GM18868 (cell line): ENCODE results near the gene IGF2BP2.
"Not testable (repeated sequence)": the region's sequence is repeated elsewhere in the genome, so short reads cannot be mapped to it uniquely, and the experiment has no call there.

Experiments
- ATAC-seq: cut with Tn5 transposase; IDR thresholded peaks from one replicate; pipeline ENCODE4 v1.9.1; 2021; ENCODE audit warnings: mild to moderate bottlenecking, moderate library complexity; ENCODE audit not compliant: unreplicated experiment

Gene IGF2BP2

DNA sequence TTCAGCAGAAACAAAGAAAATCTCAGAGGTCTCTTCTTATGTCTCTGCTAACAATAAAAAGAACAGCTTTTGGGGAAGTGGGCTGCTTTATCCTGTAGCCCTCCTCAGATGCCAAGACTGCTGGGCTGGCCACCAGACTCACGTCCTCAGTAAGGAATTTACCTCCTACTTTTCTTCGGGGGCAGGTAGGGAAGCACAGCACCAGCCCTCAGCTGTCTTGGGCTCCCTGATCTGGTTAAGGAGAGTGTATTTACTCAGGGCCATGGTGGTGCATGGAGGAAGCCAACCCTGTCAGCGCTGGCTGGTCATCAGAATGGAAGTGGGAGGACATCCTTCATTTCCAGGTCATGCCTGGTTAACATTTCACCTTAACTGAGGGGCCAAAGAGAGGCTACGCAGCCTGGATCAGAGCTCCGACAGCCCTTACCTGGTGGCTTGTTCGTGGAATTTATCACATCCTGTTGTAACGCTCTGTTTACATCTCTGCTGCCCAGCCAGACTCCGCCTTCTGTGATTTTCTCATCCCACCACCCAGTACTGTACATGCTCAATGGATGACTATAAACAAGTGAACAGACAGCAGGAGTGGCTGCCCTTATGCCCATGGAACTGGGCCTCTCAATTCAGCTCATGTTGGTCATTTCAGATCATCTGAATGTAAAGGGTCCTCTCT lies 108.3 kb downstream of the IGF2BP2 start:
- no peak for ATAC-seq

DNA sequence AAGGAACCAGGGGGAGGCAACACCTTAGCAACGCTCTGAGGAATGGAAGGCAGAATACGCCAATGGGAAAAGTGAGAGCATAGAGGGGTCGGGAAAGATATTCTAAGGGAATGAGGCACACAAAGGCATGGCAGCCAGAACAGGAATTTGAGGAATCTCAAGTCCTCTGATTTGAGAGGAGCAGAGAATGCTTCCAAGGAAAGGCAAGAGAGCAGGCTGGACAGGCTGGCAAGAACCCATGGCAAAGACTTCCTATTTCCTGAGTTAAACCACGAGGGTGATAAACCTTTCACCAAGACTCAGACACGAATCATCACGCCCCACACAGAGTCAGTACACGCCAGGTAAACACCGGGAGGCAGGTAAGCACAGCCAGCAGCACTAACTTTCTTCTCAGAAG lies 109.8 kb downstream of the IGF2BP2 start:
- ATAC-seq: no peak

- no peak for ATAC-seq
Observed at GRCh38 chr3:185714085-185714484, 110.8 kb downstream of the IGF2BP2 start.

- no peak for ATAC-seq
Observed at GRCh38 chr3:185713015-185713414, 111.8 kb downstream of the IGF2BP2 start.

GRCh38 chr3:185712337-185712736 lies 112.5 kb downstream of the IGF2BP2 start:
- ATAC-seq: no peak

- ATAC-seq: no peak
Observed at GRCh38 chr3:185711255-185711870, 113.5 kb downstream of the IGF2BP2 start.

DNA sequence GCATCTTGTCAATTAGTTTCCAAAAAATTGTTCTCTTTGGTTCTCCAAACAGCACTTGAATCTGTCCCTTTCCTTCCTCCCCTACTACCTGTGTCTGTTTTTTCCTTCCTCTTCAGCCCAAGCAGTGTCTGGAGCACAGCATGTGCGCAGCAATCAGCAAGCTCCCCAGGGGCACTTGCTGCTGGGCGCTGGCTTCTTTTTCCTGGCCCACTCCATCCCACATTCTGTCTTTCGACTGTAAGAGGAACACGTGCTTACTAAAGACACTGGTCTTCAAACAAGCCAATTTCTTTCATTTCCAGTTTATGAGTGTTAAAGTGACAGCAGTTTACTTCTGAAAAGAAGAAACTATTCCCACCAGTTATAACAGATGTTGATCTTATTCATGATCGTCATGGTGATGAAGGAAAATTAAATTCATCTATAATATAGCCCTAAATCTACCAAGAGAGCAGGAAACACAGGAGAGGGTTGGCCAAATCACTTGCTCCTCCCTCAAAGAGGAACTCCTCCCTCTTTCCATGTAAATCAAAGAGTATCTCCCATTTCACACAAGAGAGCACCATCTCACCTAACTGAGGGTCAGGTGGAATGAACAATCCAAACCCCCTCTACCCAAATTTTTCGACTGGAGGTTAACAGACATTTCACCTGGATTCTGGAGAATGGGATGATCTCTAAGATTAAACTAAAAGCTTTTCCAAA lies 115.4 kb downstream of the IGF2BP2 start:
- no peak for ATAC-seq

GRCh38 chr3:185708392-185708791 lies 116.5 kb downstream of the IGF2BP2 start:
- no peak for ATAC-seq

GRCh38 chr3:185705498-185705897 lies 119.3 kb downstream of the IGF2BP2 start:
- ATAC-seq: no peak

GRCh38 chr3:185702262-185703225 lies 122.3 kb downstream of the IGF2BP2 start:
- ATAC-seq: no peak

- ATAC-seq: no peak
Observed at GRCh38 chr3:185701611-185702261, 123.1 kb downstream of the IGF2BP2 start.

- no peak for ATAC-seq
Observed at GRCh38 chr3:185699927-185700326, 124.9 kb downstream of the IGF2BP2 start.

DNA sequence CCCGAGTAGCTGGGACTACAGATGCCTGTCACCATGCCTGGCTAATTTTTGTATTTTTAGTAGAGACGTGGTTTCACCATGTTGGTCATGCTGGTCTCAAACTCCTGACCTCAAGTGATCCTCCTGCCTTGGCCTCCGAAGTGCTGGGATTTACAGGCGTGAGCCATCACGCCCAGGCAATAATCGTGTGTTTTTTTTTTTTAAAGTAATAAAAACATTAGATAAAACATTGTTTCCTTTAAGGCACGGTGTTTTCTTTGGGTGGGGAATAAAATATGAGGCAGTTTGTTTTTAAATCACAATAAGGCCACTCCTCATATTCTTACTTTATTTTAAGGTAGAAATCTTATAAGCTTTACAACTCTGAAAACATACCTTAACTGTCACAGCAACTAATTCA lies 127.6 kb downstream of the IGF2BP2 start:
- not testable (repeated sequence) for ATAC-seq

GRCh38 chr3:185696039-185696438 lies 128.8 kb downstream of the IGF2BP2 start:
- ATAC-seq: no peak

- ATAC-seq: no peak
Observed at GRCh38 chr3:185693985-185694653, 130.7 kb downstream of the IGF2BP2 start.

GRCh38 chr3:185691622-185692021 lies 133.2 kb downstream of the IGF2BP2 start:
- no peak for ATAC-seq

GRCh38 chr3:185687271-185687878 lies 137.5 kb downstream of the IGF2BP2 start:
- no peak for ATAC-seq

DNA sequence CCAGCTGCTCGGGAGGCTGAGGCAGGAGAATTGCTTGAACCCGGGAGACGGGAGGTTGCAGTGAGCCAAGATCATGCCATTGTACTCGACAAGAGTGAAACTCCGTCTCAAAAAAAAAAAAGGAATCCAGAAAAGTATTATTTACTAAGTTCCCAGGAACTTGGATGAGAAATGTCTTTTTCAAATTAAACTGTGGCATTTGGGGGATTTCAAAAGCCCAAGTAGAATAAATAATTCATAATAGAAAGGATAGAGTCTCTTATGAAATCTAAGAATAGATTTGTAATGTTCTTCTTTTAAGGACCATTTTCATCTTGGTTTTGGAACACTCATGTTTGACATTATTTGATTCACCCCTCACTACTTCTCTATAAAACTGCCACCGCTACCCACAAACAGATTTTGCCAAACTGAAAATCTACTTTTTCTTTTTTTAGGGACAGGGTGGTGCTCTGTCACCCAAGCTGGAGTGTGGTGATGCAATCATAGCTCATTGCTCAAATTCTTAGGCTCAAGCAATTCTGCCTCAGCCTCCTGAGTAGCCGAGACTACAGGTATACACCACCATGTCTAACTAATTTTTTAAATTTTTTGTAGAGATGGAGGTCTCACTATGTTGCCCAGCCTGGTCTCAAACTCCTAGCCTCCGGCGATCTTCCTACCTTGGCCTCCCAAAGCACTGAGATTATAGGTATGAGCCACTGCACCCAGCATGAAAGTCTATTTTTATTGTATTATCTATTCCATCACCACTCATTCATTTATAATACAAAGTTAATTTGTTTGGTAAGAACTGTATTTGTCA lies 139.4 kb downstream of the IGF2BP2 start:
- ATAC-seq: no peak

GRCh38 chr3:185680231-185680630 lies 144.6 kb downstream of the IGF2BP2 start:
- no peak for ATAC-seq
